DOHH2 (cell line): ENCODE results near the gene SPATA20.

Experiments used
- CTCF ChIP-seq: fragments of 200-600 bp; sonication (generic); IDR thresholded peaks from one replicate; pipeline ENCODE4 v1.5.1; 2014; ENCODE audit warnings: antibody characterized with exemption, mild to moderate bottlenecking, low read depth, low read length; ENCODE audit not compliant: poor library complexity, severe bottlenecking
- EZH2phosphoT487 ChIP-seq: fragments of 200-600 bp; sonication (generic); IDR thresholded peaks from 2 replicates; pipeline ENCODE4 v1.6.1; 2017; ENCODE audit warnings: borderline replicate concordance, mild to moderate bottlenecking, antibody characterized with exemption, low read length, moderate library complexity, mixed read lengths

GRCh38 chr17:50542795-50543774 lies 3.9 kb upstream of the SPATA20 start:
- TF ChIP-seq CTCF, result no peak
- TF ChIP-seq EZH2phosphoT487, result no peak
